SK-N-MC (cell line): ENCODE data around the gene DLG2.
"Not testable (repeated sequence)": the region's sequence is repeated elsewhere in the genome, so short reads cannot be mapped to it uniquely, and the experiment has no call there.

Source experiments
- DNase-seq: peaks from one replicate; pipeline ENCODE4 v3.0.0-alpha.2; 2011; ENCODE audit warnings: low read depth, low spot score
- H3K27ac ChIP-seq: fragments of 200-600 bp; sonication (generic); 2 replicates; pipeline ENCODE4 v1.5.1; 2016; ENCODE audit warnings: mixed run types
- H3K36me3 ChIP-seq: fragments of 200-600 bp; sonication (generic); 2 replicates; pipeline ENCODE4 v1.6.1; 2017; ENCODE audit warnings: antibody characterized with exemption, low read length, mixed read lengths; ENCODE audit not compliant: insufficient read depth
- H3K4me3 ChIP-seq: fragments of 200-600 bp; sonication (generic); 2 replicates; pipeline ENCODE4 v1.5.1; 2016
- H3K9ac ChIP-seq: fragments of 200-600 bp; sonication (generic); 2 replicates; pipeline ENCODE4 v1.8.0; 2017; ENCODE audit warnings: mixed run types, mixed read lengths; ENCODE audit not compliant: insufficient read length
- H3K9me3 ChIP-seq: fragments of 200-600 bp; sonication (generic); 2 replicates; pipeline ENCODE4 v1.6.1; 2017; ENCODE audit warnings: low read depth, mild to moderate bottlenecking, antibody characterized with exemption, low read length, moderate library complexity, mixed read lengths
- EZH2 ChIP-seq: fragments of 200-600 bp; sonication (generic); IDR thresholded peaks from one replicate; pipeline ENCODE4 v1.6.1; 2017; ENCODE audit warnings: antibody characterized with exemption
- FOXP2 ChIP-seq: optimal IDR thresholded peaks from 2 replicates; pipeline ENCODE3; 2011; ENCODE audit warnings: mild to moderate bottlenecking, moderate library complexity; ENCODE audit not compliant: insufficient read depth; ENCODE audit errors: extremely low read length, control extremely low read depth
- POLR2AphosphoS5 ChIP-seq: IDR thresholded peaks from 2 replicates; pipeline ENCODE4 v1.6.1; 2012; ENCODE audit warnings: mild to moderate bottlenecking, low read depth, low read length, borderline replicate concordance

DLG2 gene

GRCh38 chr11:85021058-85021457, 606.1 kb downstream of the DLG2 start:
- Histone ChIP-seq H3K4me3 (no peak overlapping the region), H3K9ac (no peak overlapping the region), H3K27ac (no peak overlapping the region), H3K9me3 (no peaks in the 10 kb centered on the region), H3K36me3 (no peaks in the 10 kb centered on the region)
- DNase-seq, result no peak
- TF ChIP-seq POLR2AphosphoS5 (no peak), EZH2 (no peak), FOXP2 (no peak)

GRCh38 chr11:84993386-84993785, 633.8 kb downstream of the DLG2 start:
- no peaks in the 10 kb centered on the region for H3K36me3 ChIP-seq
- H3K27ac ChIP-seq, result no peak overlapping the region
- no peak for DNase-seq
- TF ChIP-seq POLR2AphosphoS5 (no peak), EZH2 (no peak), FOXP2 (no peak)
- no peak overlapping the region for H3K4me3 ChIP-seq
- no peaks in the 10 kb centered on the region for H3K9me3 ChIP-seq
- H3K9ac ChIP-seq, result no peak overlapping the region

GRCh38 chr11:84990141-84990540, 637.0 kb downstream of the DLG2 start:
- Histone ChIP-seq H3K4me3 (no peak overlapping the region), H3K36me3 (no peaks in the 10 kb centered on the region)
- TF ChIP-seq POLR2AphosphoS5 (no peak), FOXP2 (no peak), EZH2 (no peak)

DNA sequence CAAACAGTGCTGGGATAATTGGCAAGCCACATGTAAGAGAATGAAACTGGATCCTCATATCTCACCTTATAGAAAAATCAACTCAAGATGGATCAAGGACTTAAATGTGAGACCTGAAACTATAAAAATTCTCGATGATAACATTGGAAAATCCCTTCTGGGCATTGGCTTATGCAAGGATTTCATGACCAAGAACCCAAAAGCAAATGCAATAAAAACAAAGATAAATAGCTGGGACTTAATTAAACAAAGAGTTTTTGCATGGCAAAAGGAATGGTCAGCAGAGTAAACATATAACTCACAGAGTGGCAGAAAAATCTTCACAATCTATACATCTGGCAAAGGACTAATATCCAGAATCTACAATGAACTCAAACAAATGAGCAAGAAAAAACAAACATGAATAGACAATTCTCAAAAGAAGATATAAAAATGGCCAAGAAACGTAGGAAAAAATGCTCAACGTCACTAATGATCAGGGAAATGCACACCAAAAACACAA, 639.4 kb downstream of the DLG2 start:
- not testable (repeated sequence) for H3K27ac ChIP-seq, H3K4me3 ChIP-seq, H3K36me3 ChIP-seq, H3K9me3 ChIP-seq, H3K9ac ChIP-seq, DNase-seq

More at GRCh38 chr11:84990141-84990540, 637.0 kb downstream of the DLG2 start:
- DNase-seq, result no peak
- H3K27ac ChIP-seq, result no peak overlapping the region
- no peaks in the 10 kb centered on the region for H3K9me3 ChIP-seq
- H3K9ac ChIP-seq, result no peak overlapping the region

GRCh38 chr11:84981301-84981700, 645.8 kb downstream of the DLG2 start:
- no peak overlapping the region for H3K4me3 ChIP-seq
- H3K9ac ChIP-seq, result no peak overlapping the region
- TF ChIP-seq POLR2AphosphoS5, result no peak
- no peak for TF ChIP-seq EZH2
- TF ChIP-seq FOXP2, result no peak
- H3K9me3 ChIP-seq, result no peaks in the 10 kb centered on the region
- no peaks in the 10 kb centered on the region for H3K36me3 ChIP-seq
- H3K27ac ChIP-seq, result no peak overlapping the region
- no peak for DNase-seq

- Histone ChIP-seq H3K9ac (no peak overlapping the region), H3K9me3 (no peaks in the 10 kb centered on the region), H3K36me3 (no peaks in the 10 kb centered on the region), H3K4me3 (no peak overlapping the region), H3K27ac (no peak overlapping the region)
- no peak for TF ChIP-seq EZH2
- no peak for TF ChIP-seq POLR2AphosphoS5
- no peak for TF ChIP-seq FOXP2
- no peak for DNase-seq
These were observed 658.0 kb downstream of the DLG2 start for GRCh38 chr11:84969103-84969502.

GRCh38 chr11:84965484-84965883, 661.7 kb downstream of the DLG2 start:
- no peaks in the 10 kb centered on the region for H3K9me3 ChIP-seq
- TF ChIP-seq EZH2 (no peak), FOXP2 (no peak), POLR2AphosphoS5 (no peak)
- no peak overlapping the region for H3K27ac ChIP-seq
- H3K4me3 ChIP-seq, result no peak overlapping the region
- no peak overlapping the region for H3K9ac ChIP-seq
- H3K36me3 ChIP-seq, result no peaks in the 10 kb centered on the region
- DNase-seq, result no peak

- Histone ChIP-seq H3K27ac (no peak overlapping the region), H3K36me3 (no peaks in the 10 kb centered on the region), H3K9ac (no peak overlapping the region), H3K9me3 (no peaks in the 10 kb centered on the region), H3K4me3 (no peak overlapping the region)
- no peak for DNase-seq
- TF ChIP-seq POLR2AphosphoS5 (no peak), FOXP2 (no peak), EZH2 (no peak)
These were observed 663.9 kb downstream of the DLG2 start for GRCh38 chr11:84963240-84963639.

DNA sequence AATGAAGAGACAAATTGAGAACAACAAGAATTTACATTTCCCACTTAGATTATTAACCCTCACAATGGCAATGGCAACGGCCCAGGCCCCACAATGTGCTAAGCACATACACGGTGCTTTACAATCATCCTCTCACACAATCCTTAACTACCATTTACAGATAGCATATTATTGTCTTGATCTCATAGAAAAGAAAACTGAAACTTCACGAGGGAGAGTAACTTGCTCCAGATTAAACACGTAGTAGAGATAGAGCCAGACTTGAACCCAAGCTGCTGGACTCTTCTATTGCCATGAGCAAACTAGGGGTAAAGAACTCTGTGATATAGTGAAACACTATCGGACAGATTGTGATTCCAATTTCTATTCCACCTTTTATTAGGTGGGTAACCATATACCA, 665.1 kb downstream of the DLG2 start:
- TF ChIP-seq POLR2AphosphoS5 (no peak), FOXP2 (no peak), EZH2 (no peak)
- no peaks in the 10 kb centered on the region for H3K9me3 ChIP-seq
- DNase-seq, result no peak
- H3K9ac ChIP-seq, result no peak overlapping the region
- no peak overlapping the region for H3K27ac ChIP-seq
- H3K36me3 ChIP-seq, result no peaks in the 10 kb centered on the region
- H3K4me3 ChIP-seq, result no peak overlapping the region
